Frontal cortex (tissue), 4 donors: ENCODE data around the gene SEPTIN10. TPM values are rescaled to one million over a fixed set of nuclear protein-coding genes. Genes with fewer than 3 reads are reported as not detected.
A peak's percentile ranks its signal among the peaks of the same experiment; 100 is the strongest.
"Not testable (repeated sequence)": the region's sequence is repeated elsewhere in the genome, so short reads cannot be mapped to it uniquely, and the experiment has no call there.

Experiments used
- DNase-seq, 2 donors: peaks; one replicate each; pipeline ENCODE4 v3.0.0; 2012; ENCODE audit warnings: low spot score in 2 of 2
- FAIRE-seq: peaks from 2 replicates; lab custom pipeline; 2012; peaks lifted over from hg19 to GRCh38; lab: Jason Lieb, UNC
- total RNA-seq: library from RNA; depleted of rRNA; stranded (reverse); fragments of >200 nt; gene quantifications from one replicate; pipeline ENCODE4 v1.2.3, GENCODE V29; 2014
- donor health status: control.
- donor health status: control.
- donor health status: control.

The SEPTIN10 gene
- 115 TPM for total RNA-seq

- no peak for FAIRE-seq
- peak; percentile 92 to 94 for DNase-seq
Observed at GRCh38 chr2:109613922-109614714, at the start of gene SEPTIN10, which contains the start of gene SOWAHC. SEPTIN10 (minus strand) TSS chr2:109613966; CDS start chr2:109613827, 139 bp downstream. SOWAHC (plus strand) TSS chr2:109614364; CDS start chr2:109614490, 126 bp downstream.

- DNase-seq (no peak), FAIRE-seq (no peak)
Observed at GRCh38 chr2:109662889-109663288, 49.1 kb upstream of the SEPTIN10 start.

- FAIRE-seq, result no peak
- no peak for DNase-seq
Observed at GRCh38 chr2:109660046-109660860, 46.5 kb upstream of the SEPTIN10 start.

- FAIRE-seq, result no peak
Observed at GRCh38 chr2:109659396-109660045, 45.8 kb upstream of the SEPTIN10 start.

GRCh38 chr2:109655287-109655686 lies 41.5 kb upstream of the SEPTIN10 start:
- FAIRE-seq (no peak), DNase-seq (no peak)

More at GRCh38 chr2:109659396-109660045, 45.8 kb upstream of the SEPTIN10 start:
- no peak for DNase-seq

GRCh38 chr2:109654326-109655050 lies 40.7 kb upstream of the SEPTIN10 start:
- DNase-seq (no peak), FAIRE-seq (no peak)

- DNase-seq, result no peak
- FAIRE-seq, result no peak
Observed at GRCh38 chr2:109649736-109650695, 36.2 kb upstream of the SEPTIN10 start.

GRCh38 chr2:109648041-109648527 lies 34.3 kb upstream of the SEPTIN10 start:
- FAIRE-seq (no peak), DNase-seq (no peak)

GRCh38 chr2:109647636-109648035 lies 33.9 kb upstream of the SEPTIN10 start:
- DNase-seq (no peak), FAIRE-seq (no peak)

GRCh38 chr2:109646961-109647360 lies 33.2 kb upstream of the SEPTIN10 start:
- no peak for FAIRE-seq
- DNase-seq, result no peak

- FAIRE-seq (no peak), DNase-seq (no peak)
Observed at GRCh38 chr2:109645412-109646184, 31.8 kb upstream of the SEPTIN10 start.

GRCh38 chr2:109644571-109645275 lies 31.0 kb upstream of the SEPTIN10 start:
- FAIRE-seq, result no peak
- no peak for DNase-seq

GRCh38 chr2:109640000-109640399 lies 26.2 kb upstream of the SEPTIN10 start:
- FAIRE-seq, DNase-seq: not testable (repeated sequence)

- no peak for FAIRE-seq
- DNase-seq, result no peak
Observed at GRCh38 chr2:109638795-109639194, 25.0 kb upstream of the SEPTIN10 start.

GRCh38 chr2:109637749-109638570 lies 24.2 kb upstream of the SEPTIN10 start:
- FAIRE-seq, result no peak
- DNase-seq, result no peak

- FAIRE-seq, result no peak
- DNase-seq, result no peak
Observed at GRCh38 chr2:109636317-109636716, 22.6 kb upstream of the SEPTIN10 start.
